Lung (tissue), 12 donors: ENCODE data around the gene PRDM16. TPM values are rescaled to one million over a fixed set of nuclear protein-coding genes. Genes with fewer than 3 reads are reported as not detected.

Source experiments
- ATAC-seq: fragments of 200-7000 bp; cut with Tn5 transposase; one replicate; pipeline ENCODE4 v1.9.1; 2020; ENCODE audit warnings: moderate number of reproducible peaks; ENCODE audit not compliant: insufficient read depth, low FRiP score
- DNase-seq, 3 donors: peaks; one replicate each; pipeline ENCODE4 v3.0.0-alpha.2; 2013 to 2017
- H3K27ac ChIP-seq, 2 donors: one replicate each; pipeline ENCODE4 v1.5.1; 2013; ENCODE audit warnings: mild to moderate bottlenecking in 2 of 2, moderate library complexity in 2 of 2, control low read depth in 1 of 2, inconsistent platforms in 1 of 2, low read depth in 1 of 2, low read length in 1 of 2
- H3K27me3 ChIP-seq, 3 donors: one replicate each; pipeline ENCODE4 v1.5.1; 2013; ENCODE audit warnings: low read length in 2 of 3; ENCODE audit not compliant: control insufficient read depth in 3 of 3, insufficient read depth in 3 of 3
- H3K36me3 ChIP-seq, 4 donors: one replicate each; pipeline ENCODE4 v1.5.1; 2013; ENCODE audit warnings: low read length in 4 of 4, mild to moderate bottlenecking in 1 of 4, moderate library complexity in 1 of 4; ENCODE audit not compliant: control insufficient read depth in 4 of 4, insufficient read depth in 4 of 4
- H3K4me1 ChIP-seq, 5 donors: one replicate each; pipeline ENCODE4 v1.5.1; 2013; ENCODE audit warnings: low read length in 5 of 5, mild to moderate bottlenecking in 2 of 5, moderate library complexity in 1 of 5; ENCODE audit not compliant: control insufficient read depth in 5 of 5, insufficient read depth in 5 of 5
- H3K4me3 ChIP-seq: one replicate; pipeline ENCODE4 v1.5.1; 2013; ENCODE audit warnings: mild to moderate bottlenecking, control low read depth, moderate library complexity
- H3K9ac ChIP-seq, 2 donors: one replicate each; pipeline ENCODE4 v1.5.1; 2013; ENCODE audit warnings: low read length in 2 of 2, control low read depth in 1 of 2; ENCODE audit not compliant: insufficient read depth in 1 of 2
- H3K9me3 ChIP-seq, 4 donors: one replicate each; pipeline ENCODE4 v1.5.1; 2013; ENCODE audit warnings: low read length in 3 of 4, mild to moderate bottlenecking in 1 of 4, moderate library complexity in 1 of 4; ENCODE audit not compliant: control insufficient read depth in 4 of 4, insufficient read depth in 3 of 4
- WGBS, 2 donors: extraction: QIAGEN DNeasy Blood & Tissue Kit; methylation state at CpG; one replicate each; pipeline ENCODE4 v1.1.7; 2013; 5-methylcytosine and 5-hydroxymethylcytosine counted together
- polyA plus RNA-seq, 2 donors: library from polyadenylated mRNA; stranded (reverse); fragments of 200-250 nt; gene quantifications; one replicate each; pipeline ENCODE4 v1.2.1, GENCODE V29; 2013
- total RNA-seq, 2 donors: library from RNA; depleted of rRNA in 1 of 2; stranded (reverse); fragments of >200 nt in 1 of 2; gene quantifications; one replicate each; pipeline ENCODE4 v1.2.1, GENCODE V29; 2014 to 2021
- TF ChIP-seq, protein P1 (sequence below): IDR thresholded peaks from 2 replicates; pipeline ENCODE4 v1.5.1; 2012; ENCODE audit warnings: mild to moderate bottlenecking; ENCODE audit errors: control extremely low read depth, extremely low read depth
- donor health status: control.
- donor health status: control.
- donor health status: Bipolar disorder and iron deficiency.
- donor health status: healthy.
- donor health status: DM: yes; HTN: yes; CAD: no.

PRDM16 gene
- total and polyA plus RNA-seq, 4 donors = 2.4 to 36.5 (median 13.1) TPM

DNA sequence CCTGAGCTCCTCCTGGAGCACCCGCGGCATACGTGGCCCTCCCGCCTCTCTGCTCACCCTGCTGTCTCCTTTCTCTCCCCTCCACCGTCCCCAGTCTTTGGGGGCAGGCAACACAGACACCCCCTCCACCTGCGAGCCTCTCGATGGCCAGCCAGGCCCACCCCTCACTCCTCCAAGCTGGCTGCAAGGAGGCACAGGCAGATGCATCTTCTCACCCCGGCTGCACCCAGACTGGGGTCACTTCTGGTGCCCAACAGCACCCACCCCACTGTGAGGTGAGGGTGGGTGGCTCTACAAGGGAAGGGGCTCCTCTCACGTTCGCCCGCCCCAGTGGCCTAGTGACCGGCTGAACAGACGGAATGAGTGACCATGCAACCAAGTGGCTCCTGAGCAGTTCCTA, 277.5 kb downstream of the PRDM16 start:
- 86 to 92% methylated on average over 13 of the region's 13 CpGs for WGBS, 2 donors
- Histone ChIP-seq H3K27ac (peak overlapping the region in 1 of 2 donors; percentile 80), H3K4me1 (peaks cover 0 to 14% (median 0%) of the 10 kb centered on the region in 5 donors), H3K9ac (no peak overlapping the region), H3K36me3 (no peaks in the 10 kb centered on the region), H3K4me3 (no peak overlapping the region), H3K27me3 (peaks cover 0 to 2% (median 0%) of the 10 kb centered on the region in 3 donors), H3K9me3 (peaks cover 0 to 20% (median 7%) of the 10 kb centered on the region in 4 donors)
- TF ChIP-seq, protein P1, sequence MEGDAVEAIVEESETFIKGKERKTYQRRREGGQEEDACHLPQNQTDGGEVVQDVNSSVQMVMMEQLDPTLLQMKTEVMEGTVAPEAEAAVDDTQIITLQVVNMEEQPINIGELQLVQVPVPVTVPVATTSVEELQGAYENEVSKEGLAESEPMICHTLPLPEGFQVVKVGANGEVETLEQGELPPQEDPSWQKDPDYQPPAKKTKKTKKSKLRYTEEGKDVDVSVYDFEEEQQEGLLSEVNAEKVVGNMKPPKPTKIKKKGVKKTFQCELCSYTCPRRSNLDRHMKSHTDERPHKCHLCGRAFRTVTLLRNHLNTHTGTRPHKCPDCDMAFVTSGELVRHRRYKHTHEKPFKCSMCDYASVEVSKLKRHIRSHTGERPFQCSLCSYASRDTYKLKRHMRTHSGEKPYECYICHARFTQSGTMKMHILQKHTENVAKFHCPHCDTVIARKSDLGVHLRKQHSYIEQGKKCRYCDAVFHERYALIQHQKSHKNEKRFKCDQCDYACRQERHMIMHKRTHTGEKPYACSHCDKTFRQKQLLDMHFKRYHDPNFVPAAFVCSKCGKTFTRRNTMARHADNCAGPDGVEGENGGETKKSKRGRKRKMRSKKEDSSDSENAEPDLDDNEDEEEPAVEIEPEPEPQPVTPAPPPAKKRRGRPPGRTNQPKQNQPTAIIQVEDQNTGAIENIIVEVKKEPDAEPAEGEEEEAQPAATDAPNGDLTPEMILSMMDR = no peak
- ATAC-seq = no peak
- DNase-seq = no peak

DNA sequence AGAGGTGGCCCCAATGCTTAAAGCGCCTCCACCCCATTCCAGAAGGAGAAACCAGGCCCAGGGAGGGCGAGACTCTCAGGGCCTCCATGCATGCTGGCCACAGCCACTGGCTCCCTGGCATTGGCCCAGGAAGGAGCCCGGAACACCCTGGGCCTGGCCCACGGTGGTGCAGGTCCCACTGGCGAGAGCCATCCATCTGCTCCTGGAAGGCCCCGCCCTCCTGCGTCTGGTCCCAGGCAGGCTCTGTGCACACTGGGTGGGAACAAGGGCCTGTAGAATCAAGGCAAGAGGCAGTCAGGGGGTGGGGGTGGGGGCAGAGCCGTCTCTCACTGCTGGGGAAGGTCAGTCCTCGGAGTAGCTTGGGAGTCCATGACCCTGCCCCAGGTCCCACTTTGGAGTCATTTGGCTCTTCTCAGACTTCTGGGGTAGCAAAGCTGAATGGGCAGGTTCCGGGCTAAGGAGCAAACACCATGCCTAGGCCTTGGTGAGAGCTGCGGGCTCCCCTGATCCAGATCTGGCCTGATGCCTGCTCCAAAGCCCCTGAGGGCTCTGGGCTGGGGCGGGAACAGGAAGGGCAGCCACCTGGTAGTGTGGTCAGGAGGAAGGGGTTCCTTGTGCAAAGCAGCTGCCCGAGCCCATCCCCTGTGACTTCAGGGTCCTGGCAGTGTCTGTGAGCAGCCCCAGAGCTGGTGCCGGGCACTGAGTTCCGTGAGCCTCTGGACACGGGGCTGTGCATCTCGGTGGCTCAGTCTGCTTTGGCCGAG, 278.4 kb downstream of the PRDM16 start:
- H3K36me3 ChIP-seq = no peaks in the 10 kb centered on the region
- TF ChIP-seq, protein P1 = no peak
- no peak for DNase-seq
- H3K9ac ChIP-seq = no peak overlapping the region
- WGBS, 2 donors = 73 to 75% methylated on average over 18 of the region's 18 CpGs
- ATAC-seq = no peak
- no peak overlapping the region for H3K4me3 ChIP-seq
- peaks cover 0 to 22% (median 0%) of the 10 kb centered on the region in 5 donors for H3K4me1 ChIP-seq
- peaks cover 0 to 17% (median 6%) of the 10 kb centered on the region in 4 donors for H3K9me3 ChIP-seq
- H3K27me3 ChIP-seq = peaks cover 0 to 2% (median 0%) of the 10 kb centered on the region in 3 donors
- peak overlapping the region in 1 of 2 donors; percentile 80 for H3K27ac ChIP-seq

DNA sequence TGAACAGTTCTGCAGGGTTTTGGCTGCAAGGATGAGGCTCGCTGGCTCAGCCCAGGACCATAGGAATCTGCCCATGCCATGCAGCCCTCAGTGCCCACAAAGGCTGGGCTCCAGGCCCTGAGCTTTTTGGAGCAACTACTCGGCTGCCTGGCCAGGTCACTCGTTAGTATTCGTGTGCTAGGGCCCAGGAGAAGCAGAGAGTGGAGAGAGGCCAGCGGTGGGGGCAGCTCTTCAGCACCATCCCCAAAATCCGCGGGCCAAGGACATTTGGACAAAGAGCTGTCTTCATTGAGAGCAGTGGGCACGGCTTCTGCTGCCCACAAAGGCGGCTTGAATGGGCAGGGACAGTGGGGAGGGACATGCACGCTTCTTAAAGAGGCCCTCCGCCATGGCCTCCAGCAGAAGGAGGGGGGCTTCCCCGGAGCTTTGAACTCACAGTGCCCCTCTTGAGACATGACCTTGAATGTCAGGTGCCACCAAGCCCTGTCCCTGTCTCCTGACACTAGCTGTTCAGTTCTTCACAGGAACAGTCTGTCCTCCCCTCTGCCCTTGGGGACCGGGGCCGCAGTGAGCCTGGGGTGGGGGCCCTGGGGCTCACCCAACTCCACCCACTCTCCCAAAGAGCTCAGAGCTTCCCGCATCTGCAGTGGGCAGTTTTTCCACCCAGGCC, 279.3 kb downstream of the PRDM16 start:
- Histone ChIP-seq H3K9me3 (peaks cover 0 to 15% (median 5%) of the 10 kb centered on the region in 4 donors), H3K9ac (no peak overlapping the region), H3K4me1 (peaks cover 0 to 29% (median 2%) of the 10 kb centered on the region in 5 donors), H3K36me3 (no peaks in the 10 kb centered on the region), H3K4me3 (no peak overlapping the region), H3K27ac (peak overlapping the region in 1 of 2 donors; percentile 80), H3K27me3 (peaks cover 0 to 2% (median 0%) of the 10 kb centered on the region in 3 donors)
- ATAC-seq = no peak
- no peak for DNase-seq
- TF ChIP-seq, protein P1 = no peak
- 66 to 80% methylated on average over 15 of the region's 15 CpGs for WGBS, 2 donors
